NCI-H526 (cell line): ENCODE measurements around the gene LGALS12.
"Not testable (repeated sequence)": the region's sequence is repeated elsewhere in the genome, so short reads cannot be mapped to it uniquely, and the experiment has no call there.

Source experiments
- DNase-seq, 2 experiments: peaks; one replicate each; lab custom pipeline; 2025; lab: John Stamatoyannopoulos, UW

The LGALS12 gene

DNA sequence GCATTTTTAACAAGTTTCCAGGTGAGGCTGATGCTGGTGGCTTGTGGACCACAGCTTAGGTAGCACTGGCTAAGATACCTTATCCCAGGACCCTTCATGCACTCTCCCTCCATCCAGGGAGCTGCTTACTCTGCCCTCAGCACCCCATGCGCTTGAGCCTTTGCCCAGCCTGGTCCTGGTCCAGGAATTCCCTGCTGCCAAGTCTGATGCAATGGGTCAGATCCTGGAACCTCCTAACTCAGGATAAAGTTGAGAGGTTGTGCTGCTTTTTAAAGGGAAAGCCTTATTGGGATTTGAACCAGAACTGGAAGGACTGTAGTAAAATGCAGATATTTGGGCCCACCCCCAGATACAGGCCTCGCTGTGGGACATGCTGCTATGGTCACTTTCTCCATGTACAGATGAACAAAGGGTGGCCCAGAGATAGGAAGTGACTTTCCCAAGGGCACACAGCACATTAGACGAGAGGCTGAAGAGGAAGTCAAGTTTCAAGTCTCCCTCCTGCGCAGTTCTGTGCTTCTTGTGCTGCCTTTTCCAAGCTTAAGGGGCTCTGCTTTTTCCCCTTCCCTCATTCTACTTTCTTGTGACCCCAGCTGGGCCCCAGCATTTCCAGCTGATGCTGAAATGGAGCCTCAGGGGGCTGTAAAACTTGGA is 824 bp upstream of the LGALS12 start:
- no peak for DNase-seq

DNA sequence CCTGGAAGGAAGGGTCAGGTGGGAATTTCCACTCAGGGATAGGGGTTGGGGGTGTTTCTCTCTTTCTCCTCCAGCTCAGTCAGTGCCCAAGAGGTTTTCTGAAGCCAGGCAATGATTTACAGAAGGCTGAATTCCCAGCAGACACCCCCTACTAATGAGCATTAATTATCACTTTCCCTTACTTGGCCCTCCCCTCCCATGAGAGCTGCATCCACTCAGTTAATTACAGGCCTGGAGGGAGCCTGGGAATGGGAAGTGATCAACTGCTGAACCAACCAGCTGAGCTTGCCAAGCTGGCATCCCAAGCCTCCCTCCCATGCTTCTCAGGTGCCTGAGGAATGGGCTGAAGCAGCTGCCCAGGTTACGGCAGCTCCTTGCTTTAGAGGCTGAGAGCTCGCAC is 992 bp downstream of the LGALS12 start:
- no peak for DNase-seq

DNA sequence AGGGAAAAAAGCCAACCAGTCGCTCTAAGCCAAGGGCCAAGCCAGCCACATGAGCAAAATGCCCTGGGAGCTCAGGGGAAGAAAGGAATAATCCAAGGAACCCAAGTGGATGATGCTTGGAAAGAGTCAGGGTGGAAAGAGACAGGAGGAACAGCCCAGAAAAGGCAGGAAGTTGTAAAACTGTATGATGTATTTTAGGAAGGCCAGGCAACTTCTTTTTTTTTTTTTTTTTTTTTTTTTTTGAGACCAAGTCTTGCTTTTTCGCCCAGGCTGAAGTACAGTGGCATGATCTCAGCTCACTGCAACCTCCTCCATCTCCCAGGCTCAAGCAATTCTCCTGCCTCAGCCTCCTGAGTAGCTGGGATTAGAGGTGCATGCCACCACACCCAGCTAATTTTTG is 1.6 kb downstream of the LGALS12 start:
- DNase-seq = no peak

DNA sequence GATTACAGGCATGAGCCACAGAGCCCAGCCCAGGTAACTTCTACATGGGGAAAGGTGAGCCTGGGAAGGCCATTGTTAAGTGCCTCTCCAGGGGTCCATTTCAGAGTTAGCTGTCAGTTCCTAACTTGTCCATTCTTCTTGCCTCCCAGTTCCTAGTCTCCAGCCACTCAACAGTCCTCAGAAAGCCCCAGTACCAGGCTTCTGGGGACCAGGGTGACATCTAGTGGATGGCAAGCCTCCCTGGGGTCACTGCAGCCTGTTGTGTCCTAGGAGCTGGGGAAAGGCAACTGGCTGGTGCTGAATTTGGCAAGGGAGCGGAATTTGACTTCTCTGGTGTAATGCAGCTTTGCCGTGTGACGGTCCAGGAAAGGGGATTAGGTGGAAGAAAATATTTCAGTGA is 2.1 kb downstream of the LGALS12 start:
- peak; percentile 51 to 54 for DNase-seq

DNA sequence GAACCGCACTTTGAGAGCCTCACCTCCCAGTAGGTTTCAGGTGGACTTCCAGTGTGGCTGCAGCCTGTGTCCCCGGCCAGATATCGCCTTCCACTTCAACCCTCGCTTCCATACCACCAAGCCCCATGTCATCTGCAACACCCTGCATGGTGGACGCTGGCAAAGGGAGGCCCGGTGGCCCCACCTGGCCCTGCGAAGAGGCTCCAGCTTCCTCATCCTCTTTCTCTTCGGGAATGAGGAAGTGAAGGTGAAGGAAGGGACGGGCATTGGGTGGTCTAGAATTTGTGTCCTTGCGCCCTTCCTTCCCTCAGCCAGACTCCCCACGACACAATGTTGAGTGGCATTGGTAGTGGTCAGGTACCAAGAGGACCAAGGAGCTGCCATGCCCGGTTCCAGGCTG is 2.9 kb downstream of the LGALS12 start:
- DNase-seq = no peak

DNA sequence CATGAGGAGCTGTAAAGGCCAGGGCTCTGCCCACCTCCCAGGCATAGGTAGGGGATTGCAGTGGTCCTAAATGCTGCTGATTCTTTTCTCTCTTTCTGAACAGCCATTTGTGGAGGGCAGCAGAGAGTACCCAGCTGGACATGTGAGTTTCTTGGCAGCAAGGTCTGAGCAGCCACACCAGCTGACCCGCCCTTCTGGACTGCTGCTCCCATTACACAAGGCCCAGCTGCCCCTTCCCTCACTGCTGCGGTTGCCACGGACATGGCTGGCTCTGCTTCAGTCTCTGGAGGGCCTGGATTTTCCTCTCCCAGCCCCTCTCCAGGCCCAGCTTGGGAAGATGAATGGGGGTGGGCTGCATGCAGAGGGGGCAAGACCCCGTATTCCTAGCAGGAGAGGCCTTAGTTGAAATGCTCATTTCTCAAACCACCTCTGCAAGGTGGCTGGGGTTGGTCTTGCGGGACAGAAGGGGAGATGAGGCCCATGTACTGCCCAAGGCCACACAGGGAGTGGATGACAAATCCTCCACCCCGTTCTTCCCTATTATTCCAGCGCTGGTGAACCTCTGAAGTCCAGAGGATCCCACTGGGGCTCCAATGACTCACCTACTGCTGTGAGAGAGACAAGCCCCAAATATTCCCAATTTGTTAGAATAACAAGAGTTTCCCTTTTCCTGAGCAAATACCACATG is 4.6 kb downstream of the LGALS12 start:
- DNase-seq = no peak

DNA sequence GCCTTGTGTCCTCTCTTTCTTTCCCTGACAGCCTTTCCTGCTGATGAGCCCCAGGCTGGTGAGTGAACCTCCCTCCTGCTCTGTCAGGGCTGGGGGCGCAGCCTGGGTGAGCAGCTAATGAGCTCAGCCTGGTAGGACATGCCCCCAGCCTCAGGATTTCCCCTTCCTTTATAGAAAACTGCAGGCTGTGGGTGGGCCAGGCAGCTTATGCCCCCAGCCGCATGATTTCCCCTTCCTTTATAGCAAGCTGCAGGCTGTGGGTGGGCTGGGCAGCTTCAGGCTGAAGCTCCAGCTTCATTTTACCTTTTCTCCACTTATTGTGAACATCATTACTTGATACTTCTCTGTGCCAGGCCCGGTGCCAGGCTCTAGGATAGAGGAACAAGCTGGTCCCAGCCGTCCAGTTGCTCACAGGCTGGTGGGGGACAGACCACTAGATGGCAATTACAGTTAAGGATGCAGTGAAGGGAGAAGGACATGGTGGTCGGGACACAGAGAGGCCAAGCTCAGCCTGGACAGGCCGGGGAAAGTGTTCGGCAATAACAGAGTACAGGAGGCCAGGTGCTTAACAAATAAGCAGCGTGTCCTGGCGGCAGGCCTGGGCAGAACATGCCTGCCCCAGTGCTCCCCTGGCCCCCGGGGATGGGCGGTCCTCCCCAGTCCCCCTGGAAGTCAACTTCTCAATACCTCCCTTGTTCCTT is 5.3 kb downstream of the LGALS12 start:
- DNase-seq = no peak

DNA sequence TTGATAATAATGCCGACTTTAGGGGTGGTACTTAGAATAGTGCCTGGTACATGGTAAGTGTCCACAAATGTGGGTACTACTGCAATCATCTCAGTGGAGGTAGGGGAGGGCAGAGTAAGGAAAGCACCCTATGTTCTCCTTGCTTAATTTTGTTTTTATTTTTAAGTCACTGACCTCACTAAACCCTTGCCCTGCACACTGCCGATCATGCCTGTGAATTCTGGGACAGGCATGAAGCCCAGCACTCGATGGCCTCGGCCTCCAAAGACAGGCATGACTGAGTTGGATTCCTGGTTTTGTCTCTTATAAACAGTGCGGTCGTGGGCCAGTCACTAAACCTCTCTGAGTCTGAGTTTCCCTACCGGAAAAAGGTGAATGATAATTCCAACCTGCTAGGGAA is 6.9 kb downstream of the LGALS12 start:
- no peak for DNase-seq

DNA sequence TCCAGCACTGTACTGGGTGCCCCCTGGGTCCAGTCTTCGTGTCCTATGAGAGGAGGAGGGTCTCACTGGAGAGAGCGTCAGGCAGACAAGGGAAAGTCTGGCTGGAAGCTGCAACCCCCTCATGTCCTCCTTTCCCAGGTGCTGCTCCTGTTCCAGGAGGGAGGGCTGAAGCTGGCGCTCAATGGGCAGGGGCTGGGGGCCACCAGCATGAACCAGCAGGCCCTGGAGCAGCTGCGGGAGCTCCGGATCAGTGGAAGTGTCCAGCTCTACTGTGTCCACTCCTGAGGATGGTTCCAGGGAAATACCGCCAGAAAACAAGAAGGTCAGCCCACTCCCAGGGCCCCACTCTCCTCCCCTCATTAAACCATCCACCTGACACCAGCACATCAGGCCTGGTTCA is 10.2 kb downstream of the LGALS12 start:
- no peak for DNase-seq

DNA sequence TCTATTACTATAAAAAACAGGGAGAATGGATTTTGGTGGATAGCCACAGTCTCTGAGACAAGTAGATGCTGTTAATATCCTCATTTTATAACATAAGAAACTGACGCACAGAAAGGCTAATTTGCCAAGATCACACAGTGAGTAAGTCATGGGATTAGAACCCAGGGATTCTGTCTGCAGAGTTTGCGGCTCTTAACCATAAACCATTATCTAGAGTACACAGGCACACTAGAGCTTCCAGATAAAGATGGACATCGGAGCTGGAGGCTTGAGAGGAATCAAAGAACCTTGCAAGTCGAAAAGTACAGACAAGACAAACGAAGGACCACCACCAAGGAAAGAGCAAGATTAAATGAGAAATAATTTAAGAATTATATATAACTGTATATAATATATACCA is 11.3 kb downstream of the LGALS12 start:
- DNase-seq = no peak

DNA sequence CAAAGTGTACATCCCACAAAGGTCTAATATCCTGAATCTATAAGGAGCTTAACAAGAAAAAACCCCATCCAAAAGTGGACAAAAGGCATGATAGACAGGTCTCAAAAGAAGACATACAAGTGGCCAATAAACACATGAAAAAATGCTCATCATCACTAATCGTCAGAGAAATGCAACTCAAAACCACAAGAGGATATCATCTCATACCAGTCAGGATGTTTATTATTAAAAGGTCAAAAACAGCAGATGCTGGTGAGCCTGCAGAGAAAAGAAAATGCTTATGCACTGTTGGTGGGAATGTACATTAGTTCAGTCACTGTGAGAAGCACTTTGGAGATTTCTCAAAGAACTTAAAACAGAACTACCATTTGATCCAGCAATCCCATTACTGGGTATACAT is 12.7 kb downstream of the LGALS12 start:
- DNase-seq = no peak

DNA sequence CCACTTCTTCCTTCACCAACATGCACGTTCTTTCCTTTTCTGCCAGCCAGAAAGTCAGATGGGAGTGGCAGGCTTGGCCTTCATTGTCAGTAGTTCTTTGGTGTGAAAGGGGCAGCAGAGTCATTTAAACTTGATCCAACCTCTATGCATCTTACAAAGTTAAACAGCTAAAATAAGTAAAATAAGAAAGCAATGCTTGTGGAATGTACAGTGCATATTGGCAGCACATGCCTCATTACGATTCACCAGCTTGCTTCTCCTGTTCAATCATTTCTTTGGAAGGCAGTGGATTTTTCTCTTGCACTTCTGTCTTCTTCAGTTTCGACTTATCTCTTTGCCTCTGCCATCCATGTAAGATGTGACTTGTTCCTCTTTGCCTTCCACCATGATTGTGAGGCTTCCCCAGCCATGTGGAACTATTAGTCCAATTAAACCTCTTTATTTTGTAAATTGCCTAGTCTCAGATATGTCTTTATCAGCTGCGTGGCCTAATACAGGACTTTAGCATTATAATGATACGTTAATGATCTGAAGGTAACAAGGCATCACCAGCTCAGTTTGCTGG is 14.8 kb downstream of the LGALS12 start:
- DNase-seq = no peak

DNA sequence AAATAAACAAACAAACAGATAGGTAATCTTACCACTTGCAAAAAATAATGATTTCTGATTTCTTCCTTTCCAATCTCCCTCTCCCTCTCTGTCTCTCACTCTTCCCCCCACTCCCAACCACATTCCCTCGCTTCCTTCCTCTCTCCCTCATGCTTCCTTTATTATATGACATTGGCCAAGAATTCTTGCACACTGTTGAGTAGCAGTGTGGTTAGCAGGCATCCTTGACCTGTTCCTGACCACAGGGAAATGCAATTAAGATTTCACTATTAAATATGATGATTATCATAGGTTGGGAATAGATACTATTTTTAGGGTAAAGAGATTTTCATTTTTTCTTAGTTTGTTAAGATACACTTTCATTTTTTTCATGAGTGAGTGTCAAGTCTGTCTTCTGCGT is 16.0 kb downstream of the LGALS12 start:
- DNase-seq = no peak

DNA sequence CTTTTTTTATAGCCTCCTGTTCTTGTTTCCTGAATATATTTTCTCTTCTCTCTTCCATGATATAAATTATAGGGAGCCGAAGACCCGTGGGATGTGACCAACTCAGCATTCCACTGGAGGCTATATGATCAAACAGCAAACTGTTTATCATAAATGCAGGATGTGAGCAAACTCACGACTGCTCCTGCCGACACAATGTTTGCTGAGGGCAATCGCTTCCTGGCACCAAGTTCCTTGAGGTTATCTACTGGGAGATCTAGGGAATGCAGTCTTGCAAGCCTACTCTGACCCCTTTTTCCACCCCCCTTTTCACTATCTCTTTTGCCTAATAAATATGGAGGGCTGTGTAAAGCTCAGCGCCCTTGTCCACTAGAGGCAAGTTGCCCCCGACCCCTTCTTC is 17.3 kb downstream of the LGALS12 start:
- DNase-seq = no peak

DNA sequence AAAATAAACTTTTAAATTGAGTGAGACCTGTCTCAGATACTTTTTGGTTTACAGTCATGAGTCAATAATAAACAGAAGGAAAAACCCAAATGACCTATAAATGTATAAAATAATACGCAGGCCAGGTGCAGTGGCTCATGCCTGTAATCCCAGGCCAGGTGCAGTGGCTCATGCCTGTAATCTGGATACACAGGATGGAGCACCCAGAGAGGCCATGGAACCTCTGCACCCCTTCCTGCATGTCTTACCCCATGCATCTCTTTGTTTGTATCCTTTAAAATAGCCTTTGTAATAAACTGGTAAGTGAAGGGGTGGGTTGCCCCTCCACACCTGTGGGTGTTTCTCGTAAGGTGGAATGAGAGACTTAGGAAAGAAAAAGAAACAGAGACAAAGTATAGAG is 21.8 kb downstream of the LGALS12 start:
- no peak for DNase-seq

DNA sequence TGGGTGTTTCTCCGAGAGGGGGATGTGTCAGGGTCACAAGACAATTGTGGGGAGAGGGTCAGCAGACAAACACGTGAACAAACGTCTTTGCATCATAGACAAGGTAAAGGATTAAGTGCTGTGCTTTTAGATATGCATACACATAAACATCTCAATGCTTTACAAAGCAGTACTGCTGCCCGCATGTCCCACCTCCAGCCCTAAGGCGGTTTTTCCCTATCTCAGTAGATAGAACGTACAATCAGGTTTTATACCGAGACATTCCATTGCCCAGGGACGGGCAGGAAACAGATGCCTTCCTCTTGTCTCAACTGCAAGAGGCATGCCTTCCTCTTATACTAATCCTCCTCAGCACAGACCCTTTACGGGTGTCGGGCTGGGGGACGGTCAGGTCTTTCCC is 22.3 kb downstream of the LGALS12 start:
- DNase-seq = not testable (repeated sequence)

DNA sequence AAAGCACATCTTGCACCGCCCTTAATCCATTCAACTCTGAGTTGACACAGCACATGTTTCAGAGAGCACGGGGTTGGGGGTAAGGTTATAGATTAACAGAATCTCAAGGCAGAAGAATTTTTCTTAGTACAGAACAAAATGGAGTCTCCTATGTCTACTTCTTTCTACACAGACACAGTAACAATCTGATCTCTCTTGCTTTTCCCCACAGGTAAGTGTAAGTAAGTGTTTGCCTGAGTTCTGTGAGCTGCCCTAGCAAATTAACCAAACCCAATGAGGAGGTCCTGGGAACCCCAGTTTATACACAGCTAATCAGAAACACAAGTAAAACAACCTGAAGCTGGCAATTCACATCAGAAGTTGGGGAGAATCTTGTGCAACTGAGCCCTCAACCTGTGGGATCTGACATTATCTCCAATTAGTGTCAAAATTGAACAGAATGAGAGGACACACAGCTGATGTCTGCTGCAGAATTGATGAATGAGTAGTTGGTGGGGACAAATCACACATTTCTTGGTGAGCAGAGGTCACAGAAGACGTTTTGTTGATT is 22.9 kb downstream of the LGALS12 start:
- not testable (repeated sequence) for DNase-seq

DNA sequence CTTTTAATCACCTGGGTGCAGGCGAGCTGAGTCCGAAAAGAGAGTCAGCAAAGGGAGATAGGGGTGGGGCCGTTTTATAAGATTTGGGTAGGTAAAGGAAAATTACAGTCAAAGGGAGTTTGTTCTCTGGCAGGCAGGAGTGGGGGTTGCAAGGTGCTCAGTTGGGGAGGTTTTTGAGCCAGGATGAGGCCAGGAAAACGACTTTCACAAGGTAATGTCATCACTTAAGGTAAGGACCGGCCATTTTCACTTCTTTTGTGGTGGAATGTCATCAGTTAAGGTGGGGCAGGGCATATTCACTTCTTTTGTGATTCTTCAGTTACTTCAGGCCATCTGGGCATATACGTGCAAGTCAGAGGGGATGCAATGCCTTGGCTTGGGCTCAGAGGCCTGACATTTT is 23.5 kb downstream of the LGALS12 start:
- not testable (repeated sequence) for DNase-seq

DNA sequence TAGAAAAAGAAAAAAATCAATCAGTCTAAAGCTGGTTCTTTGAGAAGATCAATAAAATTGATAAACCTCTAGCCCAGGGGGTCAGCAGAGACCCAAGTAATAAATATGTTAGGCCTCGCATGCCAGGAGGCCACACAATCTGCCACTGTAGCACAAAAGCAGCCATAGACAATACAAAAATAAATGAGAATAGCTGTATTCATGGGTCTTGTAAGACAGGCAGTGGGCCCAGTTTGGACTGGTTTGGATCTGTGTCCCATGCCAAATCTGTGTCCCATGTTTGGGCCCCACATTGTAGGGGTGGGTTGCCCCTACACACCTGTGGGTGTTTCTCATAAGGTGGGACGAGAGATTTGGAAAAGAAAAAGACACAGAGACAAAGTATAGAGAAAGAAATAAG is 24.1 kb downstream of the LGALS12 start:
- DNase-seq = no peak

DNA sequence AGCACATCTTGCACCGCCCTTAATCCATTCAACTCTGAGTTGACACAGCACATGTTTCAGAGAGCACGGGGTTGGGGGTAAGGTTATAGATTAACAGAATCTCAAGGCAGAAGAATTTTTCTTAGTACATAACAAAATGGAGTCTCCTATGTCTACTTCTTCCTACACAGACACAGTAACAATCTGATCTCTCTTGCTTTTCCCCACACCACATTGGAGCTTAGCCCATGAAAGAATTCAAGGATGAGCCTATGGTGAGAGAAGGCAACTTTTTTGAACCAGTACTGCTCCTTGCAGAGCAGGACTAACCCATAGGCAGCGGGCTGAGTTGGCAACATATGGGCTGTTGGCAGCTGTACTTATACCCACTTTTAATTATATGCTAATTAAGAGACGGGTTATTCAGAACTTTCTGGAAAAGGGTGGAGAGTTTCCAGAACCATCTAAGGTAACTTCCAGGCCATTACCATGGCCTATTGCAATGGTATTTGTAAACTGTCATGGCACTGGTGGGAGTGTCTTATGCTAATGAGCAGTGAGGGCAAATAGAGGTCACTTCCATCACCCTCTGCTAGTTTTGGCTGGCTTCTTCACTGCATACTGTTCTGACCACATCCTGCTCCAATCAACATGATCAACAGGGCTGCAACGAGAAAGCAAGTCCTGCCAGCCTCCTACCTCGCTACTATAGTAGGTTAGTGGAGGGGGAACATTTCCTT is 25.3 kb downstream of the LGALS12 start:
- DNase-seq = not testable (repeated sequence)

DNA sequence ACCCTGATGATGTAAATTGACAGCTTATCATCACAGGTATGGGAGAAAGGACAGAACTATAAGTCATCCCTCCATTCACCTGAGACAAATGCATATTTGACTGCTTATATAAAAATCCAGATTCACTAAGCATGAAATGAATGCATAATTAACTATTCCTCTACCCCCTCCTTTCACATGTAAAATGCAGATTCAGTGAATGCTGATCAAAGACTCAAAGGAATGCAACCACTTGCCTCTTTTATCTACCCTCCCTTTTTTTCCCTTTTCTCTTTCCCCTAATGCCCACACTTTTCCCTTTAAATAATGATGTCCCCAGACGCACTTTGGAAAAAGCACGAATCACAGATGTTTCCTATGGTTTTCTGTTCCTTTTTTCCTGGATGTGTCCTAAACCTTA is 26.2 kb downstream of the LGALS12 start:
- no peak for DNase-seq
